GM12874 (cell line): ENCODE data around the gene UPB1.

ENCODE experiments used
- TF ChIP-seq, protein P1 (sequence below): IDR thresholded peaks from 2 replicates; pipeline ENCODE4 v1.5.1; 2011; ENCODE audit warnings: low read depth, mild to moderate bottlenecking, control low read depth, low read length, moderate library complexity; ENCODE audit not compliant: insufficient read depth

UPB1 gene

DNA sequence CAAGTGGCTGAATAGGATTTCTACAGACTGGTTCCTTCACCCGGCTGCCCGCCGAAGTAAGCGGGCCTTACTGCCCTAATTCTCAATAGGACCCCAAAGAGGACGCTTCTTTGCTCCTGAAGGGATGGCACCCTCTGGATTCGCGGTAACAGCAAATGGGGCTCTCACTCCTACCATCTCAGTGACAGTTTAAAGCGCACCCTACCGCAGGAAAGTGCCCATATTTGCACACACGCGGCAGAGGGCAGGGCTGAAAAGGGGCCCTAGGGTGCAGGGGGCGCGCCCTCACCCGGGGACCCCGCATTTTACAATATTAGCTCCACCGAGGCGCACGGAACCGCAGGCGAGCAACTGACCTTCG lies 985 bp upstream of the UPB1 start:
- TF ChIP-seq, protein P1, sequence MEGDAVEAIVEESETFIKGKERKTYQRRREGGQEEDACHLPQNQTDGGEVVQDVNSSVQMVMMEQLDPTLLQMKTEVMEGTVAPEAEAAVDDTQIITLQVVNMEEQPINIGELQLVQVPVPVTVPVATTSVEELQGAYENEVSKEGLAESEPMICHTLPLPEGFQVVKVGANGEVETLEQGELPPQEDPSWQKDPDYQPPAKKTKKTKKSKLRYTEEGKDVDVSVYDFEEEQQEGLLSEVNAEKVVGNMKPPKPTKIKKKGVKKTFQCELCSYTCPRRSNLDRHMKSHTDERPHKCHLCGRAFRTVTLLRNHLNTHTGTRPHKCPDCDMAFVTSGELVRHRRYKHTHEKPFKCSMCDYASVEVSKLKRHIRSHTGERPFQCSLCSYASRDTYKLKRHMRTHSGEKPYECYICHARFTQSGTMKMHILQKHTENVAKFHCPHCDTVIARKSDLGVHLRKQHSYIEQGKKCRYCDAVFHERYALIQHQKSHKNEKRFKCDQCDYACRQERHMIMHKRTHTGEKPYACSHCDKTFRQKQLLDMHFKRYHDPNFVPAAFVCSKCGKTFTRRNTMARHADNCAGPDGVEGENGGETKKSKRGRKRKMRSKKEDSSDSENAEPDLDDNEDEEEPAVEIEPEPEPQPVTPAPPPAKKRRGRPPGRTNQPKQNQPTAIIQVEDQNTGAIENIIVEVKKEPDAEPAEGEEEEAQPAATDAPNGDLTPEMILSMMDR, result no peak

DNA sequence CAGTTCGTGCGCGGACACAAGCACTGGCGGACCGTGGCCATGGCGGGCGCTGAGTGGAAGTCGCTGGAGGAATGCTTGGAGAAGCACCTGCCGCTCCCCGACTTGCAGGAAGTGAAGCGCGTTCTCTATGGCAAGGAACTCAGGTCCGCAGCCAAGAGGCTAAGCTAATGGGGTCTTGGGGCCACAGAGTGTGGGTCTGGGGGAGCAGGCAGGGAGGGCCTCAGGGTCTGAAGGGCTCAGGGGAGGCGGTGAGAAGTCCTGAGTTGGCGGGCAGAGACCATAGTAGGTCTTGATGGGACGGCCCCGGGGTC lies 188 bp downstream of the UPB1 start:
- TF ChIP-seq, protein P1, result no peak

GRCh38 chr22:24496234-24496633 lies 1.1 kb downstream of the UPB1 start:
- TF ChIP-seq, protein P1, result no peak

DNA sequence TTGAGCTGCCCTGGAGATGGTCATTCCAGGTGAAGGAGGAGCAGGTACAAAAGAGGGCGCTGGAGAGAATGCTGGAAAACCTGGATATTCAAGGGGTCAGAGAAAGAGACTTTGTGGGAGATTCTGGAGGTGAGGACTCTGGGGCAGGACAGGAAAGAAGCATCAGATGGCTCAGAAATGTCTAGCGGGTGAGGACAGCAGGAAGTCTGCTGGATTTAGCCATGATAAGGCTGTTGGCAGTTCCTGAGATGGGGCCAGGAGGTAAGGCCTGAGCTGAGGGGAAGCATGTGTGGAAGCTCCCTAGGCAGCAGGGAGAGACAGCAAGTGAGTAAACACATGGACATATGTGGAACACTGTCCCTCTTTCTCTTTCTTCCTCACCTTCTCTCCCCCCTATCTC lies 1.5 kb downstream of the UPB1 start:
- TF ChIP-seq, protein P1, result no peak

GRCh38 chr22:24497841-24498258 lies 2.7 kb downstream of the UPB1 start:
- TF ChIP-seq, protein P1, result no peak

- TF ChIP-seq, protein P1, result no peak
Observed at GRCh38 chr22:24498824-24499223, 3.7 kb downstream of the UPB1 start.

DNA sequence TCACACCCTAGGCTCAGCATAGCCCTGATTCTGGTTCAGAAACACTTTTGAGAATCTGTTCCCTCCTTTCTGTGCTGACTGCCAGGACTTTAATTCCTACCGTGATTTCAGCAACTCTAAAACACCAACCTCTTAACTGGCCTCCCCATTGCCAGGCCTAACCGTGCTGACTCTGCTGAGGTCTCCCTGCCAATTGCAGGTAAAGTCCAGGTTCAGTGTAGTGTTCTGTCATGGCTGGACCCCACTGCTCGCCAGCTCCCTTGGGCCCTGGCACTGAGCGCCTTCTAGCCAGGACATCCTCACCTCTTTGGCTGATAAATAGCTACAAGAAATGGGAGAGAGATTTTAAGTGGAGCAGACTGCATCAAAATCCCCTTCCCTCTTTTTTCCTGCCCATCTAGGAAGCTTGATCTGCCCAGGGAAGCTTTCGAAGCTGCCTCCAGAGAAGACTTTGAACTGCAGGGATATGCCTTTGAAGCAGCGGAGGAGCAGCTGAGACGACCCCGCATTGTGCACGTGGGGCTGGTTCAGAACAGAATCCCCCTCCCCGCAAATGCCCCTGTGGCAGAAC lies 4.7 kb downstream of the UPB1 start:
- TF ChIP-seq, protein P1, result no peak
